K562 (cell line): ENCODE measurements around the gene AGBL1. TPM values are rescaled to one million over a fixed set of nuclear protein-coding genes. Genes with fewer than 3 reads are reported as not detected.

Experiments used
- ATAC-seq: fragments of 200-7000 bp; cut with Tn5 transposase; 3 replicates; pipeline ENCODE4 v1.9.1; 2020; ENCODE audit warnings: moderate library complexity
- BruUV-seq: library from RNA; stranded (reverse); fragments of 400-500 nt; replicated peaks from 2 replicates; lab custom pipeline; 2021; lab: Mats Ljungman, UMichigan
- CTCF ChIA-PET: fragments of 300-600 bp; formaldehyde crosslinking; extraction: SDS; loops from one replicate; lab custom pipeline; 2021; ENCODE audit warnings: low intra/inter-chr PET ratio; lab: Yijun Ruan, JAX
- POLR2A ChIA-PET: fragments of 300-600, 350-650 bp; sonication (Branson Sonifier 250); formaldehyde crosslinking; extraction: SDS; loops from one replicate; lab custom pipeline; 2021; ENCODE audit warnings: antibody characterized with exemption, inconsistent platforms; lab: Yijun Ruan, JAX
- DNase-seq, 4 experiments: peaks; one replicate each; pipeline versions ENCODE4 v3.0.0 to v3.0.0-alpha.2; 2011 to 2018; ENCODE audit warnings: low spot score in 3 of 4, mixed read lengths in 3 of 4; ENCODE audit errors: extremely low read depth in 1 of 4
- FAIRE-seq: peaks from 2 replicates; lab custom pipeline; 2011; peaks lifted over from hg19 to GRCh38; lab: Jason Lieb, UNC
- H2AFZ ChIP-seq: 2 replicates; pipeline ENCODE4 v1.6.0; 2011; ENCODE audit warnings: low read depth, low read length, control low read depth, inconsistent platforms
- H3K27ac ChIP-seq: fragments of 200-600 bp; 3 replicates; pipeline ENCODE4 v1.8.0; 2011; ENCODE audit warnings: low read depth, mild to moderate bottlenecking, control low read depth, inconsistent platforms, low read length, moderate library complexity, mixed read lengths; ENCODE audit errors: extremely low read depth
- H3K27me3 ChIP-seq, 2 experiments: fragments of 300-600 bp in 1 of 2; 2 replicates in 1 of 2; 3 replicates in 1 of 2; pipeline versions ENCODE4 v1.6.0 to v1.8.0; 2011; ENCODE audit warnings: inconsistent platforms in 2 of 2, low read length in 2 of 2, mild to moderate bottlenecking in 1 of 2, mixed read lengths in 1 of 2, moderate library complexity in 1 of 2; ENCODE audit not compliant: control insufficient read depth in 2 of 2, insufficient read depth in 2 of 2
- H3K36me3 ChIP-seq: fragments of 300-600 bp; 3 replicates; pipeline ENCODE4 v1.8.0; 2011; ENCODE audit warnings: mild to moderate bottlenecking, low read length, inconsistent platforms; ENCODE audit not compliant: control insufficient read depth, insufficient read depth
- H3K4me1 ChIP-seq, 2 experiments: fragments of 200-600 bp in 1 of 2; replicated peaks in 1 of 2; 2 replicates in 1 of 2; 3 replicates in 1 of 2; pipeline versions ENCODE4 v1.5.1 to v1.8.0; 2011; ENCODE audit warnings: inconsistent platforms in 2 of 2, low read length in 2 of 2, mild to moderate bottlenecking in 1 of 2, mixed read lengths in 1 of 2, moderate library complexity in 1 of 2; ENCODE audit not compliant: control insufficient read depth in 2 of 2, insufficient read depth in 2 of 2
- H3K4me2 ChIP-seq: 2 replicates; pipeline ENCODE4 v1.6.1; 2011; ENCODE audit warnings: low read length, control low read depth, inconsistent platforms, mixed read lengths; ENCODE audit not compliant: insufficient read depth
- H3K4me3 ChIP-seq: fragments of 200-600 bp; sonication (generic), shearing (Covaris generic); 2 replicates; pipeline ENCODE4 v1.5.1; 2016; ENCODE audit warnings: control low read depth, inconsistent platforms
- H3K79me2 ChIP-seq: fragments of 200-600 bp; 3 replicates; pipeline ENCODE4 v1.8.0; 2011; ENCODE audit warnings: low read length, inconsistent platforms; ENCODE audit not compliant: control insufficient read depth, insufficient read depth
- H3K9ac ChIP-seq, 2 experiments: 2 replicates each; pipeline versions ENCODE4 v1.6.0 to v1.6.1; 2011; ENCODE audit warnings: low read depth in 2 of 2, low read length in 2 of 2, control low read depth in 1 of 2, inconsistent platforms in 1 of 2, mild to moderate bottlenecking in 1 of 2, mixed read lengths in 1 of 2; ENCODE audit not compliant: insufficient read depth in 1 of 2
- H3K9me1 ChIP-seq: one replicate; pipeline ENCODE4 v1.6.0; 2011; ENCODE audit warnings: inconsistent platforms, mild to moderate bottlenecking, low read length, moderate library complexity; ENCODE audit not compliant: control insufficient read depth, insufficient read depth
- H3K9me3 ChIP-seq: replicated peaks from 2 replicates; pipeline ENCODE4 v1.5.1; 2011; ENCODE audit warnings: low read depth, low read length, inconsistent platforms; ENCODE audit not compliant: control insufficient read depth, insufficient read depth
- H4K20me1 ChIP-seq: replicated peaks from 2 replicates; pipeline ENCODE4 v1.6.1; 2011; ENCODE audit warnings: low read length, inconsistent platforms, mixed read lengths; ENCODE audit not compliant: control insufficient read depth, insufficient read depth
- FOXA3 ChIP-seq, 2 experiments: fragments of 450-650 bp in 1 of 2; sonication (generic) in 1 of 2; formaldehyde crosslinking; IDR thresholded peaks in 1 of 2; conservative IDR thresholded peaks in 1 of 2; 2 replicates each; pipeline versions ENCODE4 v1.4.0 to v1.8.0; 2020 to 2022; ENCODE audit warnings: mild to moderate bottlenecking in 2 of 2, missing genetic modification reagents in 1 of 2
- ILK ChIP-seq: fragments of 450-650 bp; IDR thresholded peaks from 2 replicates; pipeline ENCODE4 v1.6.1; 2016; ENCODE audit warnings: missing genetic modification characterization, low read depth, mild to moderate bottlenecking, missing compliant biosample characterization, moderate library complexity, borderline replicate concordance
- NONO ChIP-seq, 2 experiments: fragments of 200-400 bp in 1 of 2; fragments of 450-650 bp in 1 of 2; formaldehyde crosslinking in 1 of 2; IDR thresholded peaks; 2 replicates each; pipeline ENCODE4 v1.6.1; 2017; ENCODE audit warnings: low read depth in 2 of 2, mild to moderate bottlenecking in 2 of 2, moderate library complexity in 2 of 2, low read length in 1 of 2
- SNIP1 ChIP-seq: fragments of 450-650 bp; IDR thresholded peaks from 2 replicates; pipeline ENCODE4 v1.7.1; 2017; ENCODE audit warnings: low read depth, mild to moderate bottlenecking
- TAF9B ChIP-seq: fragments of 450-650 bp; IDR thresholded peaks from 2 replicates; pipeline ENCODE4 v1.6.1; 2018; ENCODE audit warnings: mild to moderate bottlenecking; ENCODE audit not compliant: partially characterized antibody
- TCF3 ChIP-seq: sonication (generic); formaldehyde crosslinking; IDR thresholded peaks from 2 replicates; pipeline ENCODE4 v1.4.0; 2020; ENCODE audit warnings: mild to moderate bottlenecking, missing genetic modification reagents
- ZNF282 ChIP-seq: sonication (generic); formaldehyde crosslinking; IDR thresholded peaks from 2 replicates; pipeline ENCODE4 v1.8.1; 2023; ENCODE audit warnings: missing genetic modification reagents
- WGBS: fragments of 100-300 bp; shearing (Covaris generic); methylation state at CpG from one replicate; pipeline ENCODE4 v1.1.6; 2016; ENCODE audit warnings: low coverage, mixed read lengths; ENCODE audit not compliant: insufficient coverage; ENCODE audit errors: missing lambda C conversion rate; 5-methylcytosine and 5-hydroxymethylcytosine counted together
- in situ Hi-C: fragments of 300-500 bp; cut with MboI; formaldehyde crosslinking; loops from 4 replicates; pipeline ENCODE4 v1.15.0; 2018; ENCODE audit warnings: inconsistent platforms, mixed read lengths
- intact Hi-C: fragments of 100-400 bp; cut with micrococcal nuclease; formaldehyde crosslinking; loops from 2 replicates; pipeline ENCODE4 v1.14.2; 2022
- polyA plus RNA-seq, 8 experiments: library from polyadenylated mRNA; depleted of rRNA in 4 of 8; stranded (reverse) in 5 of 8; unstranded in 3 of 8; fragments of >200 nt; fragmentation: Nextera tagmentation in 2 of 8; fragmentation: Illumina TruSeq in 1 of 8; extraction: Ambion mirVana in 2 of 8; extraction: Trizol in 1 of 8; gene quantifications; 2 replicates each; pipeline versions ENCODE4 v1.2.1 to v1.2.3, GENCODE V29; 2011 to 2014; ENCODE audit warnings: inconsistent platforms in 1 of 8, missing spikeins in 1 of 8
- total RNA-seq, 7 experiments: library from RNA; depleted of rRNA in 6 of 7; stranded (reverse); fragments of >200 nt in 6 of 7; fragmentation: Illumina TruSeq in 2 of 7; extraction: Trizol in 2 of 7; gene quantifications; 2 replicates each; pipeline versions ENCODE4 v1.2.1 to v1.2.3, GENCODE V29; 2011 to 2021; ENCODE audit warnings: low replicate concordance in 1 of 7
- TF ChIP-seq, protein P1 (sequence below): fragments of 450-650 bp; IDR thresholded peaks from 2 replicates; pipeline ENCODE4 v1.6.1; 2014; ENCODE audit warnings: low read depth, mild to moderate bottlenecking, moderate library complexity, borderline replicate concordance
- TF ChIP-seq, protein P2 (sequence below): fragments of 450-650 bp; IDR thresholded peaks from 2 replicates; pipeline ENCODE4 v1.6.1; 2017; ENCODE audit warnings: mild to moderate bottlenecking, moderate library complexity
- TF ChIP-seq, protein P3 (sequence below): fragments of 250-450 bp; sonication (Bioruptor Pico); IDR thresholded peaks from 2 replicates; pipeline ENCODE4 v1.5.0; 2022; ENCODE audit warnings: mild to moderate bottlenecking
- TF ChIP-seq, protein P4 (sequence below), 2 experiments: fragments of 450-650 bp in 1 of 2; sonication (generic) in 1 of 2; formaldehyde crosslinking; conservative IDR thresholded peaks; 2 replicates each; pipeline versions ENCODE4 v1.4.0 to v1.8.1; 2020 to 2022; ENCODE audit warnings: mild to moderate bottlenecking in 1 of 2, missing genetic modification reagents in 1 of 2
- TF ChIP-seq, protein P5 (sequence below), 2 experiments: fragments of 450-650 bp; IDR thresholded peaks; 2 replicates each; pipeline ENCODE4 v1.6.1; 2018; ENCODE audit warnings: mild to moderate bottlenecking in 2 of 2, low read depth in 1 of 2; ENCODE audit not compliant: partially characterized antibody in 2 of 2

AGBL1 gene
- total and polyA plus RNA-seq, 9 of the 15 experiments (the other 6 are each of a cell fraction or from before 2014, with no cell fraction given) = not detected

DNA sequence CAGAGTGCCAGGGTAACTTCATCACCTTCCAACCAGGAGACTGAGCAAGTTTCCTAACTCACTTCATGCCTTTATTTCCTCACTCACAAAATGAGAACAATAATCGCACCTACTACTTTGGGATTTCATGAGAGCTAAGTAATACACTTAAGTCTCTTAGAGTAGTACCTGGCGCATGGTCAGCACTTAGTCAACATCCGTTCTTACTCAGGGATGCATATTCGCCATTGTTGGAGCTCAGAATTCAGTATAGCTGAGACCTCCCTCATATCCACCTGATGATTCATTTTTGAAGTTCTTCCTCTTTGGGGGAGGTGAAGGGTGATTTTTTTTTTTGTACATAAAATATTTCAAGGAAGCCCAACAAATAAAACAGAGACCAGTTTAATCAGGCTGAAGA, 188.2 kb downstream of the AGBL1 start:
- no peaks in the 10 kb centered on the region for H3K36me3 ChIP-seq
- CTCF ChIA-PET = no interaction called here
- intact Hi-C loops = no loop called here
- no peak for DNase-seq
- H3K9me1 ChIP-seq = no peaks in the 10 kb centered on the region
- POLR2A ChIA-PET = no interaction called here
- no peaks in the 10 kb centered on the region for H4K20me1 ChIP-seq
- no TSS peak for BruUV-seq
- no peak overlapping the region for H3K4me2 ChIP-seq
- peaks cover 1% of the 10 kb centered on the region; the same call in 1 of the 2 replicates for H3K9me3 ChIP-seq
- no peak for FAIRE-seq
- H3K4me1 ChIP-seq = no peaks in the 10 kb centered on the region
- H3K27ac ChIP-seq = no peak overlapping the region
- H3K79me2 ChIP-seq = no peaks in the 10 kb centered on the region
- no peaks in the 10 kb centered on the region for H3K27me3 ChIP-seq
- WGBS = 0% methylated on average over 4 of the region's 4 CpGs
- H3K4me3 ChIP-seq = no peak overlapping the region
- in situ Hi-C loops = no loop called here
- no peak overlapping the region for H3K9ac ChIP-seq
- no peak overlapping the region for H2AFZ ChIP-seq
- ATAC-seq = no peak
- TF ChIP-seq TAF9B (no peak), ILK (tag) (no peak), FOXA3 (CRISPR knock-in tag; conservative IDR thresholded peaks at IDR 0.05 in 1 of 2, IDR thresholded peaks at IDR 0.05 in 1 of 2) (no peak), TCF3 (CRISPR knock-in tag) (no peak), ZNF282 (CRISPR knock-in tag) (no peak), SNIP1 (no peak), NONO (IDR thresholded peaks at IDR 0.05; ENCODE audit: low read depth in 2 of 2, low read length in 1 of 2) (no peak)
- TF ChIP-seq, protein P1, sequence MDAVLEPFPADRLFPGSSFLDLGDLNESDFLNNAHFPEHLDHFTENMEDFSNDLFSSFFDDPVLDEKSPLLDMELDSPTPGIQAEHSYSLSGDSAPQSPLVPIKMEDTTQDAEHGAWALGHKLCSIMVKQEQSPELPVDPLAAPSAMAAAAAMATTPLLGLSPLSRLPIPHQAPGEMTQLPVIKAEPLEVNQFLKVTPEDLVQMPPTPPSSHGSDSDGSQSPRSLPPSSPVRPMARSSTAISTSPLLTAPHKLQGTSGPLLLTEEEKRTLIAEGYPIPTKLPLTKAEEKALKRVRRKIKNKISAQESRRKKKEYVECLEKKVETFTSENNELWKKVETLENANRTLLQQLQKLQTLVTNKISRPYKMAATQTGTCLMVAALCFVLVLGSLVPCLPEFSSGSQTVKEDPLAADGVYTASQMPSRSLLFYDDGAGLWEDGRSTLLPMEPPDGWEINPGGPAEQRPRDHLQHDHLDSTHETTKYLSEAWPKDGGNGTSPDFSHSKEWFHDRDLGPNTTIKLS = no peak
- TF ChIP-seq, protein P2, sequence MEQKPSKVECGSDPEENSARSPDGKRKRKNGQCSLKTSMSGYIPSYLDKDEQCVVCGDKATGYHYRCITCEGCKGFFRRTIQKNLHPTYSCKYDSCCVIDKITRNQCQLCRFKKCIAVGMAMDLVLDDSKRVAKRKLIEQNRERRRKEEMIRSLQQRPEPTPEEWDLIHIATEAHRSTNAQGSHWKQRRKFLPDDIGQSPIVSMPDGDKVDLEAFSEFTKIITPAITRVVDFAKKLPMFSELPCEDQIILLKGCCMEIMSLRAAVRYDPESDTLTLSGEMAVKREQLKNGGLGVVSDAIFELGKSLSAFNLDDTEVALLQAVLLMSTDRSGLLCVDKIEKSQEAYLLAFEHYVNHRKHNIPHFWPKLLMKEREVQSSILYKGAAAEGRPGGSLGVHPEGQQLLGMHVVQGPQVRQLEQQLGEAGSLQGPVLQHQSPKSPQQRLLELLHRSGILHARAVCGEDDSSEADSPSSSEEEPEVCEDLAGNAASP = no peak
- TF ChIP-seq, protein P3, sequence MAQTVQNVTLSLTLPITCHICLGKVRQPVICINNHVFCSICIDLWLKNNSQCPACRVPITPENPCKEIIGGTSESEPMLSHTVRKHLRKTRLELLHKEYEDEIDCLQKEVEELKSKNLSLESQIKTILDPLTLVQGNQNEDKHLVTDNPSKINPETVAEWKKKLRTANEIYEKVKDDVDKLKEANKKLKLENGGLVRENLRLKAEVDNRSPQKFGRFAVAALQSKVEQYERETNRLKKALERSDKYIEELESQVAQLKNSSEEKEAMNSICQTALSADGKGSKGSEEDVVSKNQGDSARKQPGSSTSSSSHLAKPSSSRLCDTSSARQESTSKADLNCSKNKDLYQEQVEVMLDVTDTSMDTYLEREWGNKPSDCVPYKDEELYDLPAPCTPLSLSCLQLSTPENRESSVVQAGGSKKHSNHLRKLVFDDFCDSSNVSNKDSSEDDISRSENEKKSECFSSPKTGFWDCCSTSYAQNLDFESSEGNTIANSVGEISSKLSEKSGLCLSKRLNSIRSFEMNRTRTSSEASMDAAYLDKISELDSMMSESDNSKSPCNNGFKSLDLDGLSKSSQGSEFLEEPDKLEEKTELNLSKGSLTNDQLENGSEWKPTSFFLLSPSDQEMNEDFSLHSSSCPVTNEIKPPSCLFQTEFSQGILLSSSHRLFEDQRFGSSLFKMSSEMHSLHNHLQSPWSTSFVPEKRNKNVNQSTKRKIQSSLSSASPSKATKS (CRISPR knock-in tag) = no peak
- TF ChIP-seq, protein P4, sequence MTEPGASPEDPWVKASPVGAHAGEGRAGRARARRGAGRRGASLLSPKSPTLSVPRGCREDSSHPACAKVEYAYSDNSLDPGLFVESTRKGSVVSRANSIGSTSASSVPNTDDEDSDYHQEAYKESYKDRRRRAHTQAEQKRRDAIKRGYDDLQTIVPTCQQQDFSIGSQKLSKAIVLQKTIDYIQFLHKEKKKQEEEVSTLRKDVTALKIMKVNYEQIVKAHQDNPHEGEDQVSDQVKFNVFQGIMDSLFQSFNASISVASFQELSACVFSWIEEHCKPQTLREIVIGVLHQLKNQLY (CRISPR knock-in tag; conservative IDR thresholded peaks at IDR 0.05) = no peak
- TF ChIP-seq, protein P5, sequence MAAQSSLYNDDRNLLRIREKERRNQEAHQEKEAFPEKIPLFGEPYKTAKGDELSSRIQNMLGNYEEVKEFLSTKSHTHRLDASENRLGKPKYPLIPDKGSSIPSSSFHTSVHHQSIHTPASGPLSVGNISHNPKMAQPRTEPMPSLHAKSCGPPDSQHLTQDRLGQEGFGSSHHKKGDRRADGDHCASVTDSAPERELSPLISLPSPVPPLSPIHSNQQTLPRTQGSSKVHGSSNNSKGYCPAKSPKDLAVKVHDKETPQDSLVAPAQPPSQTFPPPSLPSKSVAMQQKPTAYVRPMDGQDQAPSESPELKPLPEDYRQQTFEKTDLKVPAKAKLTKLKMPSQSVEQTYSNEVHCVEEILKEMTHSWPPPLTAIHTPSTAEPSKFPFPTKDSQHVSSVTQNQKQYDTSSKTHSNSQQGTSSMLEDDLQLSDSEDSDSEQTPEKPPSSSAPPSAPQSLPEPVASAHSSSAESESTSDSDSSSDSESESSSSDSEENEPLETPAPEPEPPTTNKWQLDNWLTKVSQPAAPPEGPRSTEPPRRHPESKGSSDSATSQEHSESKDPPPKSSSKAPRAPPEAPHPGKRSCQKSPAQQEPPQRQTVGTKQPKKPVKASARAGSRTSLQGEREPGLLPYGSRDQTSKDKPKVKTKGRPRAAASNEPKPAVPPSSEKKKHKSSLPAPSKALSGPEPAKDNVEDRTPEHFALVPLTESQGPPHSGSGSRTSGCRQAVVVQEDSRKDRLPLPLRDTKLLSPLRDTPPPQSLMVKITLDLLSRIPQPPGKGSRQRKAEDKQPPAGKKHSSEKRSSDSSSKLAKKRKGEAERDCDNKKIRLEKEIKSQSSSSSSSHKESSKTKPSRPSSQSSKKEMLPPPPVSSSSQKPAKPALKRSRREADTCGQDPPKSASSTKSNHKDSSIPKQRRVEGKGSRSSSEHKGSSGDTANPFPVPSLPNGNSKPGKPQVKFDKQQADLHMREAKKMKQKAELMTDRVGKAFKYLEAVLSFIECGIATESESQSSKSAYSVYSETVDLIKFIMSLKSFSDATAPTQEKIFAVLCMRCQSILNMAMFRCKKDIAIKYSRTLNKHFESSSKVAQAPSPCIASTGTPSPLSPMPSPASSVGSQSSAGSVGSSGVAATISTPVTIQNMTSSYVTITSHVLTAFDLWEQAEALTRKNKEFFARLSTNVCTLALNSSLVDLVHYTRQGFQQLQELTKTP (IDR thresholded peaks at IDR 0.05; ENCODE audit: low read depth in 1 of 2, partially characterized antibody in 2 of 2) = no peak
